Gastroesophageal sphincter (tissue), 4 donors: Measurements from ENCODE around the gene RAB7A. TPM values are rescaled to one million over a fixed set of nuclear protein-coding genes. Genes with fewer than 3 reads are reported as not detected.
"Not testable (repeated sequence)": the region's sequence is repeated elsewhere in the genome, so short reads cannot be mapped to it uniquely, and the experiment has no call there.

ENCODE experiments used
- ATAC-seq: fragments of 150-250 bp; one replicate; pipeline ENCODE4 v1.9.1; 2016; ENCODE audit warnings: mild to moderate bottlenecking, moderate library complexity
- H3K27ac ChIP-seq, 4 donors: fragments of 200-600 bp; sonication (generic) in 3 of 4; 1 replicate in 3 of 4; 2 replicates in 1 of 4; pipeline ENCODE4 v1.5.1; 2016 to 2019
- H3K27me3 ChIP-seq: fragments of 200-600 bp; sonication (generic); one replicate; pipeline ENCODE4 v1.5.1; 2019
- H3K36me3 ChIP-seq, 2 donors: fragments of 200-600 bp; sonication (generic); one replicate each; pipeline ENCODE4 v1.5.1; 2019; ENCODE audit warnings: control low read depth in 1 of 2
- H3K4me1 ChIP-seq, 3 donors: fragments of 200-600 bp; sonication (generic); 1 replicate in 2 of 3; 2 replicates in 1 of 3; pipeline ENCODE4 v1.5.1; 2016 to 2019; ENCODE audit warnings: control low read depth in 2 of 3
- H3K4me3 ChIP-seq, 2 donors: fragments of 200-600 bp; sonication (generic); one replicate each; pipeline ENCODE4 v1.5.1; 2019; ENCODE audit warnings: mild to moderate bottlenecking in 1 of 2, moderate library complexity in 1 of 2
- H3K9me3 ChIP-seq, 3 donors: fragments of 200-600 bp; sonication (generic); one replicate each; pipeline ENCODE4 v1.5.1; 2017 to 2019; ENCODE audit warnings: control low read depth in 2 of 3
- EP300 ChIP-seq: sonication (generic); formaldehyde crosslinking; IDR thresholded peaks from one replicate; pipeline ENCODE4 v1.6.1; 2017; ENCODE audit warnings: antibody characterized with exemption, mild to moderate bottlenecking
- POLR2A ChIP-seq, 2 donors: fragments of 450-650 bp; IDR thresholded peaks; one replicate each; pipeline ENCODE4 v1.6.1; 2017; ENCODE audit warnings: antibody characterized with exemption in 2 of 2, mild to moderate bottlenecking in 2 of 2, moderate library complexity in 1 of 2
- POLR2AphosphoS5 ChIP-seq: sonication (generic); formaldehyde crosslinking; IDR thresholded peaks from one replicate; pipeline ENCODE4 v1.6.1; 2017; ENCODE audit warnings: antibody characterized with exemption
- WGBS, 2 donors: methylation state at CpG; one replicate each; pipeline ENCODE4 v1.1.5; 2018; ENCODE audit warnings: low coverage in 1 of 2; 5-methylcytosine and 5-hydroxymethylcytosine counted together
- total RNA-seq, 4 donors: library from RNA; depleted of rRNA; stranded (reverse); fragments of >200 nt; gene quantifications; one replicate each; pipeline ENCODE4 v1.1.0, GENCODE V29; 2016
- TF ChIP-seq, protein P1 (sequence below), 4 experiments: fragments of 200-600 bp in 2 of 4; fragments of 450-650 bp in 2 of 4; sonication (generic) in 1 of 4; IDR thresholded peaks; one replicate each; pipeline ENCODE4 v1.5.1; 2017 to 2019; ENCODE audit warnings: antibody characterized with exemption in 4 of 4, mild to moderate bottlenecking in 2 of 4, moderate library complexity in 2 of 4

The RAB7A gene
- total RNA-seq, 4 donors from 2014 or later = 77.9 to 109 (median 87.2) TPM

DNA sequence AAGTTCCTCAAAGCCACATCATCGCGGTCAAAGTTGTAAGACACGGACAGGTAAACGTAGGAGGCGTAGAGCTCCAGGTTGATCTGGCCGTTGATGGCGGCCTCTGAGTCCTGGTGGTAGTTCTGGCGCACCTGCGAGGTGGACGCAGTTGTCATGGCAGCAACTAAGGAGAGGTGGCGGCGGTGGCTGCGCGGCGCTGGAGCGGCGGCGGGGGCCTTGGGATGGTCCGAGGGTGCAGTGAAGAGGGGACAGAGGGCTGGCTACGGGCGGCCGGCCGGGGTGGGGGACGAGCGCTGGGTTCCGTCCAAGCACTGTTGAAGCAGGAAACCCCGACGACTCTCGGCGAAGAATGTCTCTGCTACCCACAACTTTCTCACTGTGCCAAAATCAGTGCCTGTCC, 38.9 kb downstream of the RAB7A start:
- H3K4me1 ChIP-seq = peaks cover 0 to 75% (median 25%) of the 10 kb centered on the region in 3 donors
- no peak overlapping the region for H3K4me3 ChIP-seq
- H3K27ac ChIP-seq = no peak overlapping the region
- no peaks in the 10 kb centered on the region for H3K27me3 ChIP-seq
- WGBS, 2 donors = 94 to 98% methylated on average over 15 of the region's 30 CpGs
- TF ChIP-seq, protein P1, sequence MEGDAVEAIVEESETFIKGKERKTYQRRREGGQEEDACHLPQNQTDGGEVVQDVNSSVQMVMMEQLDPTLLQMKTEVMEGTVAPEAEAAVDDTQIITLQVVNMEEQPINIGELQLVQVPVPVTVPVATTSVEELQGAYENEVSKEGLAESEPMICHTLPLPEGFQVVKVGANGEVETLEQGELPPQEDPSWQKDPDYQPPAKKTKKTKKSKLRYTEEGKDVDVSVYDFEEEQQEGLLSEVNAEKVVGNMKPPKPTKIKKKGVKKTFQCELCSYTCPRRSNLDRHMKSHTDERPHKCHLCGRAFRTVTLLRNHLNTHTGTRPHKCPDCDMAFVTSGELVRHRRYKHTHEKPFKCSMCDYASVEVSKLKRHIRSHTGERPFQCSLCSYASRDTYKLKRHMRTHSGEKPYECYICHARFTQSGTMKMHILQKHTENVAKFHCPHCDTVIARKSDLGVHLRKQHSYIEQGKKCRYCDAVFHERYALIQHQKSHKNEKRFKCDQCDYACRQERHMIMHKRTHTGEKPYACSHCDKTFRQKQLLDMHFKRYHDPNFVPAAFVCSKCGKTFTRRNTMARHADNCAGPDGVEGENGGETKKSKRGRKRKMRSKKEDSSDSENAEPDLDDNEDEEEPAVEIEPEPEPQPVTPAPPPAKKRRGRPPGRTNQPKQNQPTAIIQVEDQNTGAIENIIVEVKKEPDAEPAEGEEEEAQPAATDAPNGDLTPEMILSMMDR (IDR thresholded peaks at IDR 0.05) = no peak
- TF ChIP-seq EP300 (no peak), POLR2A (IDR thresholded peaks at IDR 0.05) (no peak), POLR2AphosphoS5 (no peak)
- H3K36me3 ChIP-seq = peaks cover 0 to 13% of the 10 kb centered on the region in 2 donors
- ATAC-seq = no peak
- no peaks in the 10 kb centered on the region for H3K9me3 ChIP-seq

DNA sequence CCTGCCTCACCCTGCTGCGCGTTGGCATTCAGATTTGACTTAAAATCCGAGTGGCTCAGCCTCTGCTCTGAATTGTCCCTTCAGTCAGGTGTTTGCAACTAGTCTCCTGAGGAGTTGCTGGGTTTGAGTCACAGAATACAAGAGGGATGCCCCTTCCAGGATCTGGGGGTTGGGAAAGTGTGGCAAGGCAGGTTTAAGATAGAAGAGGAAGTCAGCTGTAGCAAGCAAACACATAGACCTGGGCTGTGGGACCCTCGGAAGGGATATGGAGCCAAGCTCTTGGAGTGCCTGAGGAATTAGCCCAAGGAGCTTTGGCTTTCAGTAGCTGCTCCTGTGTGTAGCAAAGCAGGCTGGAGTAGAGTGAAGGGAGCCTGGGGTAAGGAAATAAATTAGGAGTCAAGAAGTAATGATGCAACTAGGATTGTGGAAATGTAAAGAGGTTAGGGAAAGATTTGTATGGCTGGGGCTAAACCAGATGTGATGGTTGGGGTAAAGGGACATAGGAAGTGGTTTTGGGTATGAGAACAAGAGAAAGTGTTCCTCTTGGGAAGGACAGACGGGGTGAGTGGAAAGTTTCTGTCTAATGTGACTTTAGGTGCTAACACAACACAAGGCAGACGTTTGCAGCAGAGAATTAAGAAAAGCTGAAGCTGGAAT, 41.2 kb downstream of the RAB7A start:
- Histone ChIP-seq H3K9me3 (no peaks in the 10 kb centered on the region), H3K27me3 (no peaks in the 10 kb centered on the region), H3K36me3 (peaks cover 0 to 13% of the 10 kb centered on the region in 2 donors), H3K4me1 (peaks cover 4 to 75% (median 12%) of the 10 kb centered on the region in 3 donors), H3K4me3 (no peak overlapping the region), H3K27ac (no peak overlapping the region)
- TF ChIP-seq POLR2AphosphoS5 (no peak), POLR2A (IDR thresholded peaks at IDR 0.05) (no peak), EP300 (no peak)
- TF ChIP-seq, protein P1 (IDR thresholded peaks at IDR 0.05) = no peak
- WGBS, 2 donors = 32 to 60% methylated on average over 2 to 6 of the region's 6 CpGs
- no peak for ATAC-seq

DNA sequence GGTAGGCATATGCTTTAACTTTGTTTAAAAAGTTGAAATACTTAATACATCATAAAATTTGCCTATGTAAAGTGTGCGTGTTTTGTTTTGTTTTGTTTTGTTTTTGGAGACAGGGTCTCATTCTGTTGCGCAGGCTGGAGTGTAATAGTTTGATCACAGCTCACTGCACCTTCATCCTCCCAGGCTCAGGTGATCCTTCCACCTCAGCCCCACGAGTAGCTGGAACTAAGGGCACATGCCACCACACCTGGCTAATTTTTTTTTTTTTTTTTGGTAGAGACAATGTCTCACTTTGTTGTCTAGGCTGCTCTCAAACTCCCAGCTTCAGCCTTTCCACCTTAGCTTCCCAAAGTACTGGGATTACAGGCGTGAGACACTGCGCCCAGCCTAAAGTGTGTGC, 42.5 kb downstream of the RAB7A start:
- TF ChIP-seq POLR2A (IDR thresholded peaks at IDR 0.05) = no peak
- no peak for TF ChIP-seq POLR2AphosphoS5
- TF ChIP-seq EP300 = no peak
- TF ChIP-seq, protein P1 (IDR thresholded peaks at IDR 0.05) = no peak
- H3K4me1 ChIP-seq = peaks cover 4 to 71% (median 12%) of the 10 kb centered on the region in 3 donors
- H3K27ac ChIP-seq = no peak overlapping the region
- WGBS, 2 donors = 83 to 90% methylated on average over 3 to 5 of the region's 5 CpGs
- H3K4me3 ChIP-seq = no peak overlapping the region
- H3K27me3 ChIP-seq = no peaks in the 10 kb centered on the region
- H3K9me3 ChIP-seq = no peaks in the 10 kb centered on the region
- peaks cover 0 to 16% of the 10 kb centered on the region in 2 donors for H3K36me3 ChIP-seq
- ATAC-seq = no peak

DNA sequence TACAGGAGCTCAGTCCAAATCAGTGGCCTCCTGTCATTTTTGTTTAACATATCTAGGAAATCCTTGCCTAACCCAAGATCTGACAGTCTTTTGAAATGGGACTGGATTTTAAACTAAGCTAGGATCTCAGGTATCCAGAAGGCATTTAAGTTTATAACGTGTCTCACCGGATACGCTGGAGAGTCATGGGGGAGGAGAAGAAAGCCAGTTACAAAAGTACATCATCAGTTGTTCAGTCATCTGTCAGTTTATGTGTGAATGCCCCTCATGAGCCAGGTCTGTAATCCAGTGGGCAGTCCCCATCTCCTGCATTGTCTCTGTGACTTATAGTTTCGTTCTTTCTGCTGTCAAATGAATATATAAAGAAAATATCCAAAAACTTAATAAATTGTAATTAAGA, 44.4 kb downstream of the RAB7A start:
- ATAC-seq = no peak
- no peaks in the 10 kb centered on the region for H3K27me3 ChIP-seq
- peaks cover 4 to 78% (median 12%) of the 10 kb centered on the region in 3 donors for H3K4me1 ChIP-seq
- no peak overlapping the region for H3K4me3 ChIP-seq
- peaks cover 0 to 3% of the 10 kb centered on the region in 2 donors for H3K36me3 ChIP-seq
- no peak overlapping the region for H3K27ac ChIP-seq
- WGBS, 2 donors = 80 to 82% methylated on average over 1 to 4 of the region's 4 CpGs
- no peaks in the 10 kb centered on the region for H3K9me3 ChIP-seq
- TF ChIP-seq EP300 (no peak), POLR2AphosphoS5 (no peak), POLR2A (IDR thresholded peaks at IDR 0.05) (no peak)
- TF ChIP-seq, protein P1 (IDR thresholded peaks at IDR 0.05) = no peak

DNA sequence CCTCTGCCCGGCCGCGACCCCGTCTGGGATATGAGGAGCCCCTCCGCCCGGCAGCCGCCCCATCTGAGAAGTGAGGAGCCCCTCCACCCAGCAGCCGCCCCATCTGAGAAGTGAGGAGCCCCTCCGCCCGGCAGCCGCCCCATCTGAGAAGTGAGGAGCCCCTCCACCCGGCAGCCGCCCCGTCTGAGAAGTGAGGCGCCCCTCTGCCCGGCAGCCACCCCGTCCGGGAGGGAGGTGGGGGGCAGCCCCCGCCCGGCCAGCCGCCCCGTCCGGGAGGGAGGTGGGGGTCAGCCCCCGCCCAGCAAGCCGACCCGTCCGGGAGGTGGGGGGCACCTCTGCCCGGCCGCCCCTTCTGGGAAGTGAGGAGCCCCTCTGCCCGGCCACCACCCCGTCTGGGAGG, 47.2 kb downstream of the RAB7A start:
- H3K36me3 ChIP-seq, H3K27ac ChIP-seq, ATAC-seq, H3K4me3 ChIP-seq, H3K9me3 ChIP-seq, H3K27me3 ChIP-seq: not testable (repeated sequence)
- WGBS, 2 donors = no CpG with 5 or more reads among the region's 31 CpGs
- H3K4me1 ChIP-seq = peaks cover 0 to 76% (median 4%) of the 10 kb centered on the region in 3 donors

DNA sequence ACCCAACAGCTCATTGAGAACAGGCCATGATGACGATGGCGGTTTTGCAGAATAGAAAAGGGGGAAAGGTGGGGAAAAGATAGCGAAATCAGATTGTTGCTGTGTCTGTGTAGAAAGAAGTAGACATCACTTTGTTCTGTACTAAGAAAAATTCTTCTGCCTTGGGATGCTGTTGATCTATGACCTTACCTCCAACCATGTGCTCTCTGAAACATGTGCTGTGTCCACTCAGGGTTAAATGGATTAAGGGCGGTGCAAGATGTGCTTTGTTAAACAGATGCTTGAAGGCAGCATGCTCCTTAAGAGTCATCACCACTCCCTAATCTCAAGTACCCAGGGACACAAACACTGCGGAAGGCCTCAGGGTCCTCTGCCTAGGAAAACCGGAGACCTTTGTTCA, 47.6 kb downstream of the RAB7A start:
- WGBS, 2 donors = 100% methylated on average over 1 of the region's 6 CpGs; no CpG with 5 or more reads in 1 of the 2 donors
- not testable (repeated sequence) for H3K4me3 ChIP-seq
- peaks cover 0 to 76% (median 4%) of the 10 kb centered on the region in 3 donors for H3K4me1 ChIP-seq

More for the DNA sequence above, 47.6 kb downstream of the RAB7A start:
- H3K9me3 ChIP-seq, ATAC-seq, H3K27ac ChIP-seq, H3K36me3 ChIP-seq, H3K27me3 ChIP-seq: not testable (repeated sequence)
